A549 (cell line): ENCODE results near the gene BPIFB2.
A peak's percentile ranks its signal among the peaks of the same experiment; 100 is the strongest.

Source experiments
- CEBPB ChIP-seq, 2 experiments: fragments of >200 bp in 1 of 2; sonication (Bioruptor Twin) in 1 of 2; formaldehyde crosslinking in 1 of 2; IDR thresholded peaks; 2 replicates each; pipeline ENCODE4 v1.6.1; 2012 to 2016
- JUN ChIP-seq, 2 experiments: fragments of >200 bp; sonication (Bioruptor Twin); formaldehyde crosslinking; IDR thresholded peaks; 2 replicates in 1 of 2; 3 replicates in 1 of 2; pipeline ENCODE4 v1.6.1; 2016 to 2017
- JUNB ChIP-seq: fragments of >200 bp; sonication (Bioruptor Twin); formaldehyde crosslinking; IDR thresholded peaks from 2 replicates; pipeline ENCODE4 v1.6.1; 2016
- TF ChIP-seq, protein P1 (sequence below): IDR thresholded peaks from 2 replicates; pipeline ENCODE4 v1.6.1; 2012
- TF ChIP-seq, protein P2 (sequence below): fragments of >200 bp; sonication (Bioruptor Twin); formaldehyde crosslinking; IDR thresholded peaks from 3 replicates; pipeline ENCODE4 v1.5.1; 2016
- TF ChIP-seq, protein P3 (sequence below): fragments of 250-450 bp; sonication (Bioruptor Pico); IDR thresholded peaks from 2 replicates; pipeline ENCODE4 v1.5.0; 2021; ENCODE audit warnings: mild to moderate bottlenecking, moderate library complexity, borderline replicate concordance

DNA sequence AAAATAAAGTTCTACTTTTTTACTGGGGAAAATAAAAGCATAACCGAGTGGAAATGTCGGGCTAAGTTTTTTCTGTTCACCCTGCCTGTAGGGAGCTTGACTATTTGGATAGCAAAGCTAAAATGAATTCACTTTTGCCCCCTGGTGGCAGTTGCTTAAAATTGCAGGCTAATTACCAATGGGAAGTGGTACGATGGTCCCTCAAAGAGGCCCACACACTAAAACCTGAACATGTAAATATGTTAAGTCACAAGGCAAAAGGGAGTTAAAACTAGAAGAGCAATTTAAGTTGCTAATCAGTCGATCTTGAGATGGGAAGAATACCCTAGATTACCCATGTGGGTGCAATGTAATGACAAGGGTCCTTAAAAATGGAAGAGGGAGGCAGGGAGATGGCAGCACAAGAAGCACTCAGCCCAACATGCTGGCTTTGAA is 2.4 kb upstream of the BPIFB2 start:
- TF ChIP-seq, protein P1, sequence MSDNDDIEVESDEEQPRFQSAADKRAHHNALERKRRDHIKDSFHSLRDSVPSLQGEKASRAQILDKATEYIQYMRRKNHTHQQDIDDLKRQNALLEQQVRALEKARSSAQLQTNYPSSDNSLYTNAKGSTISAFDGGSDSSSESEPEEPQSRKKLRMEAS: no peak
- no peak for TF ChIP-seq JUN (IDR thresholded peaks at IDR 0.05)
- no peak for TF ChIP-seq CEBPB (IDR thresholded peaks at IDR 0.05)
- TF ChIP-seq, protein P2, sequence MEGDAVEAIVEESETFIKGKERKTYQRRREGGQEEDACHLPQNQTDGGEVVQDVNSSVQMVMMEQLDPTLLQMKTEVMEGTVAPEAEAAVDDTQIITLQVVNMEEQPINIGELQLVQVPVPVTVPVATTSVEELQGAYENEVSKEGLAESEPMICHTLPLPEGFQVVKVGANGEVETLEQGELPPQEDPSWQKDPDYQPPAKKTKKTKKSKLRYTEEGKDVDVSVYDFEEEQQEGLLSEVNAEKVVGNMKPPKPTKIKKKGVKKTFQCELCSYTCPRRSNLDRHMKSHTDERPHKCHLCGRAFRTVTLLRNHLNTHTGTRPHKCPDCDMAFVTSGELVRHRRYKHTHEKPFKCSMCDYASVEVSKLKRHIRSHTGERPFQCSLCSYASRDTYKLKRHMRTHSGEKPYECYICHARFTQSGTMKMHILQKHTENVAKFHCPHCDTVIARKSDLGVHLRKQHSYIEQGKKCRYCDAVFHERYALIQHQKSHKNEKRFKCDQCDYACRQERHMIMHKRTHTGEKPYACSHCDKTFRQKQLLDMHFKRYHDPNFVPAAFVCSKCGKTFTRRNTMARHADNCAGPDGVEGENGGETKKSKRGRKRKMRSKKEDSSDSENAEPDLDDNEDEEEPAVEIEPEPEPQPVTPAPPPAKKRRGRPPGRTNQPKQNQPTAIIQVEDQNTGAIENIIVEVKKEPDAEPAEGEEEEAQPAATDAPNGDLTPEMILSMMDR: peak; percentile 28; the same call in 2 of the 3 replicates
- TF ChIP-seq, protein P3, sequence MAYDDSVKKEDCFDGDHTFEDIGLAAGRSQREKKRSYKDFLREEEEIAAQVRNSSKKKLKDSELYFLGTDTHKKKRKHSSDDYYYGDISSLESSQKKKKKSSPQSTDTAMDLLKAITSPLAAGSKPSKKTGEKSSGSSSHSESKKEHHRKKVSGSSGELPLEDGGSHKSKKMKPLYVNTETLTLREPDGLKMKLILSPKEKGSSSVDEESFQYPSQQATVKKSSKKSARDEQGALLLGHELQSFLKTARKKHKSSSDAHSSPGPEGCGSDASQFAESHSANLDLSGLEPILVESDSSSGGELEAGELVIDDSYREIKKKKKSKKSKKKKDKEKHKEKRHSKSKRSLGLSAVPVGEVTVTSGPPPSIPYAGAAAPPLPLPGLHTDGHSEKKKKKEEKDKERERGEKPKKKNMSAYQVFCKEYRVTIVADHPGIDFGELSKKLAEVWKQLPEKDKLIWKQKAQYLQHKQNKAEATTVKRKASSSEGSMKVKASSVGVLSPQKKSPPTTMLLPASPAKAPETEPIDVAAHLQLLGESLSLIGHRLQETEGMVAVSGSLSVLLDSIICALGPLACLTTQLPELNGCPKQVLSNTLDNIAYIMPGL: no peak
- no peak for TF ChIP-seq JUNB
